Stimulated activated naive CD8-positive, alpha-beta T cell treated with anti-CD3 and anti-CD28 coated beads, Interleukin-15, Interleukin-2, amounts not matched to agents 100 ng/mL and 50 ng/mL, for 24 hours (primary cell): Measurements from ENCODE around the gene DNAJC4.
A peak's percentile ranks its signal among the peaks of the same experiment; 100 is the strongest.
"Not testable (repeated sequence)": the region's sequence is repeated elsewhere in the genome, so short reads cannot be mapped to it uniquely, and the experiment has no call there.

Source experiments
- H3K27ac Mint-ChIP-seq: one replicate; pipeline ENCODE4 v1.8.0; 2021; ENCODE audit warnings: mild to moderate bottlenecking, mixed read lengths
- H3K27me3 Mint-ChIP-seq: one replicate; pipeline ENCODE4 v1.8.0; 2021; ENCODE audit warnings: mixed read lengths
- H3K36me3 Mint-ChIP-seq: one replicate; pipeline ENCODE4 v1.8.0; 2021; ENCODE audit warnings: low read depth, mixed read lengths
- H3K4me1 Mint-ChIP-seq: one replicate; pipeline ENCODE4 v1.8.0; 2021; ENCODE audit warnings: low read depth, mixed read lengths
- H3K4me3 Mint-ChIP-seq: one replicate; pipeline ENCODE4 v1.8.0; 2021; ENCODE audit warnings: mild to moderate bottlenecking, mixed read lengths
- H3K9me3 Mint-ChIP-seq: one replicate; pipeline ENCODE4 v1.8.0; 2021; ENCODE audit warnings: mixed read lengths

The DNAJC4 gene

DNA sequence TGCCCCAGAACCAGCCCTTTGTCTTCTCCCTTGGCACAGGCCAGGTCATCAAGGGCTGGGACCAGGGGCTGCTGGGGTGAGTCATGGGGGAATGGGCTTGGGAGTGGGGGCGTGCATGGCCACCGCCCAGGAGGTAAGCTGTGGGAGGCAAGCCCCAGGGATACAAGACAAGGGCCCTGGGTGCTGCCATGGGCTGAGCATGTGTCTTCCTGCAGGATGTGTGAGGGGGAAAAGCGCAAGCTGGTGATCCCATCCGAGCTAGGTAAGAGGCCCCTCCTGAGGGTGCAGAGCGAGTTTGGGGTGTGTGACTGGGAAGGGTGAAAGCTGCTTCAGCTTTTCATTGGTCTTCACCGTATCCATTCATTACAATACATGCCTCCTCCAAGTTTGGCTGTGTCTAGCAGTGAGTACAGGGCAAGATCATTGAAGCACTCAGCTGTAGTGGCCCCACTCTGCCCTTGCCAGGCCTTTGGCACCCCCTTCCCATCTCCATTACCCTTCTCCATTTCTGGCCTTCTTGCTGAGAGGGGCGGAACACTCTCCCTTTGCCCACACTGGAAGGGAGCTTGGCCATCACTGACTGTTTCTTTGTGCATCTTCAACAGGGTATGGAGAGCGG, 13.0 kb downstream of the DNAJC4 start:
- Mint-ChIP-seq H3K27ac (peak overlapping the region; percentile 70), H3K9me3 (no peaks in the 10 kb centered on the region), H3K4me3 (peak overlapping the region; percentile 58), H3K27me3 (no peaks in the 10 kb centered on the region), H3K4me1 (peaks cover 40% of the 10 kb centered on the region), H3K36me3 (peaks cover 13% of the 10 kb centered on the region)

DNA sequence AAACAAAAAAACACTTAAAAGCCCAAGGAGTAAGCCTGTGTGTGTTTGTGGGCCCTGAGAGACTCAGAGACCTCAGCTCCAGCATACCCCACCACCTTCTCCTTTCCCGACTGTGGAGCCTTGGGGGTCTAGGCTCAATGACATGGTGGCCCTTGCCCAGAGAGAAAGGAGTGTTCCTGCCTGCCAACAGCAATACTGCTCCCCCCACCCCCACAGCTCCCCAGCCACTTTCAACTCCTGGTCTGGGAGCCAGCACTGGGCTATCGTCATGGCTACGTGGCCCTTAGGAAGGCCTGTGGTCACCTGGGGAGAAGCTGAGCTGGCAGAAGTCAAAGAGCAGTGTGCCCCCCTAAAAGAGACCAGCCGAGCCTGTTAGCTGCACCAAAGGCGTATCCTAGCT, 13.8 kb downstream of the DNAJC4 start:
- Mint-ChIP-seq H3K9me3 (no peaks in the 10 kb centered on the region), H3K27me3 (no peaks in the 10 kb centered on the region), H3K4me1 (peaks cover 36% of the 10 kb centered on the region), H3K4me3 (peak overlapping the region; percentile 58), H3K36me3 (peaks cover 13% of the 10 kb centered on the region), H3K27ac (peak overlapping the region; percentile 16)

DNA sequence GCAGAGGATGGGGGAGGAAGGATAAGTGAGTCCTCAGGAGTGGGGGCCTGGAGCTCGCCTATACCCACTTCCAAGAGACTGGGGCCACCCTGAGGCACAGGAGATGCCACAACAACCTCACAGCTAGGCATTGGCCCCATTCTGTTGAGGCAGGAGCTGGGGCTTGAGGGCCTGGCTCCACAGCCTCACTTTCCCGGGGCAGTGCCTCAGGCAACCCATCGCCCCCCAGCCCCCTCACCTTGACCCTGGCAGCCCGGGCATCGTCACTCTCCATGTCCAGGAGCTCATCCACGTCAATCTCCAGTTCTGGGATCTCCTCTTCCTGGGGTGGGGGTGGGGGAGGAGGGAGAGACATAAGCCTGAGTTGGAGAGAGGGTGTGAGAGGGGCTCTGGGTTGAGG, 14.6 kb downstream of the DNAJC4 start:
- H3K4me1 Mint-ChIP-seq: peaks cover 32% of the 10 kb centered on the region
- peaks cover 13% of the 10 kb centered on the region for H3K36me3 Mint-ChIP-seq
- H3K9me3 Mint-ChIP-seq: no peaks in the 10 kb centered on the region
- H3K27ac Mint-ChIP-seq: peak overlapping the region; percentile 95
- H3K4me3 Mint-ChIP-seq: peak overlapping the region; percentile 94
- no peaks in the 10 kb centered on the region for H3K27me3 Mint-ChIP-seq

- Mint-ChIP-seq H3K36me3 (peaks cover 13% of the 10 kb centered on the region), H3K4me1 (peaks cover 30% of the 10 kb centered on the region), H3K9me3 (no peaks in the 10 kb centered on the region), H3K27ac (peak overlapping the region; percentile 95), H3K27me3 (no peaks in the 10 kb centered on the region), H3K4me3 (peak overlapping the region; percentile 94)
Measured at GRCh38 chr11:64245401-64245796, 15.1 kb downstream of the DNAJC4 start.

GRCh38 chr11:64245797-64246620, 15.7 kb downstream of the DNAJC4 start:
- Mint-ChIP-seq H3K36me3 (peaks cover 13% of the 10 kb centered on the region), H3K4me3 (peak overlapping the region; percentile 94), H3K4me1 (peaks cover 27% of the 10 kb centered on the region)

DNA sequence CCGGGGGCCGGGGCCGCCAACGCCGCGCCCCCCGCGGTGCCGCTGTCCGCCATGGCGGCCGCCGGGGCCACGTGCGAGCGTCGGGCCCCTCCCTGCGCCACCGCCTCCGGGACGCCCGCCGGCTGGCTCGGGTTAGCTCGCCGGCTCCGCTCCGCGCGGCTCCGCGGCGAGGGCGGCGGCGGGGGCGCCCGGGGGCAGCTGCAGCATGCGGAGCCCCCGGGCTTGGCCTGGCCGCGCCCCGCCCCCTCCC, 16.2 kb downstream of the DNAJC4 start:
- H3K27ac Mint-ChIP-seq: peak overlapping the region; percentile 65
- not testable (repeated sequence) for H3K9me3 Mint-ChIP-seq, H3K27me3 Mint-ChIP-seq
- H3K4me3 Mint-ChIP-seq: peak overlapping the region; percentile 86
- H3K36me3 Mint-ChIP-seq: peaks cover 13% of the 10 kb centered on the region
- H3K4me1 Mint-ChIP-seq: peaks cover 27% of the 10 kb centered on the region

More at GRCh38 chr11:64245797-64246620, 15.7 kb downstream of the DNAJC4 start:
- Mint-ChIP-seq H3K27ac (peak overlapping the region; percentile 95), H3K9me3 (no peaks in the 10 kb centered on the region), H3K27me3 (no peaks in the 10 kb centered on the region)

GRCh38 chr11:64246871-64247728, 16.8 kb downstream of the DNAJC4 start, which contains the start of gene PPP1R14B:
Gene PPP1R14B, minus strand, starts transcription at chr11:64246943. Its CDS starts 270 bp downstream, at chr11:64246673.
- H3K4me1 Mint-ChIP-seq: peaks cover 32% of the 10 kb centered on the region
- peak within 1 kb of the TSS; percentile 95 for H3K27ac Mint-ChIP-seq
- H3K9me3 Mint-ChIP-seq: no peaks in the 10 kb centered on the region
- H3K27me3 Mint-ChIP-seq: no peaks in the 10 kb centered on the region
- H3K4me3 Mint-ChIP-seq: peak within 1 kb of the TSS; percentile 94
- H3K36me3 Mint-ChIP-seq: peaks cover 13% of the 10 kb centered on the region

DNA sequence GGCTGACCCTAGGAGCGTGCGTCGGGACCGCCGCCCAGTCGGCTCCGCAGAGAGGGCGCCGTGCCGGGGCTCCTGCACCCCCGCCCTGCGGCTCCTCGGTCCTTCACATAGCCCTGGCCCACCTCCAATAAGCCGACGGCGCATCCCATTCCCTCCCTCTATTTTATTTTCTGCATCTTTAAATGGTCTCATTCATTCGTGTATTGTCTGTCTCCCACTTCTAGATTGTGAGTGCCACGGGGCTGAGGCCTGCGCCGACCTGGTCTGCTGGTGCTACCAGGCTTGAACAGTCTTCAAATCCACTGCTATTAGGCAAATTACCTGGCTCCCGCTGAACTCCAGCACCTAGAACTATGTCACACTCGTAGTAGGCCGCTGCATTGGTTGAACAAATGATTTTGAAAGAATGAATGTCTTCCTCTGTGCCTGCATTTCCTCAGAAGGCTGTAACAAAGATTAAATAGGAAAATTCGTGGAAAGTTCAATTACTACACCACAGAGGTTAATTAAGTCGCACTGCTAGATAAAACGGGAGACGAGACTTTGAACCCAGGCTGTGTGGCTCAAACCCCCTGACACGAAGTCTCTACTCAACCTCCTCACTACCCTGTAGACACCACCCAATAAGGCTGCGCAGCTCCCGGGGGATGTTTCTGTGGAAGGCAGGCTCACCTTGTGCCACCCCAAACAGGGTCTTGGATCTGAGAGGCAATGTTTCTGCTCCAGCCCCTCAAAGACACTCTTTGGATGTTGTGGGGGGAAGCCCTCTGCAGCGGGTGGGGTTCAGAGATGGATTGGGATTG, 17.6 kb downstream of the DNAJC4 start:
- Mint-ChIP-seq H3K36me3 (peaks cover 13% of the 10 kb centered on the region), H3K4me1 (peaks cover 31% of the 10 kb centered on the region), H3K4me3 (peak overlapping the region; percentile 70), H3K27ac (peak overlapping the region; percentile 26), H3K9me3 (no peaks in the 10 kb centered on the region), H3K27me3 (no peaks in the 10 kb centered on the region)

- Mint-ChIP-seq H3K4me1 (peaks cover 24% of the 10 kb centered on the region), H3K9me3 (no peaks in the 10 kb centered on the region), H3K27ac (no peak overlapping the region), H3K36me3 (peaks cover 7% of the 10 kb centered on the region), H3K4me3 (no peak overlapping the region), H3K27me3 (no peaks in the 10 kb centered on the region)
Measured at GRCh38 chr11:64248578-64248977, 18.2 kb downstream of the DNAJC4 start.

GRCh38 chr11:64249038-64249437, 18.7 kb downstream of the DNAJC4 start:
- Mint-ChIP-seq H3K27me3 (no peaks in the 10 kb centered on the region), H3K36me3 (peaks cover 2% of the 10 kb centered on the region), H3K4me3 (no peak overlapping the region), H3K9me3 (no peaks in the 10 kb centered on the region), H3K4me1 (peaks cover 20% of the 10 kb centered on the region), H3K27ac (no peak overlapping the region)

DNA sequence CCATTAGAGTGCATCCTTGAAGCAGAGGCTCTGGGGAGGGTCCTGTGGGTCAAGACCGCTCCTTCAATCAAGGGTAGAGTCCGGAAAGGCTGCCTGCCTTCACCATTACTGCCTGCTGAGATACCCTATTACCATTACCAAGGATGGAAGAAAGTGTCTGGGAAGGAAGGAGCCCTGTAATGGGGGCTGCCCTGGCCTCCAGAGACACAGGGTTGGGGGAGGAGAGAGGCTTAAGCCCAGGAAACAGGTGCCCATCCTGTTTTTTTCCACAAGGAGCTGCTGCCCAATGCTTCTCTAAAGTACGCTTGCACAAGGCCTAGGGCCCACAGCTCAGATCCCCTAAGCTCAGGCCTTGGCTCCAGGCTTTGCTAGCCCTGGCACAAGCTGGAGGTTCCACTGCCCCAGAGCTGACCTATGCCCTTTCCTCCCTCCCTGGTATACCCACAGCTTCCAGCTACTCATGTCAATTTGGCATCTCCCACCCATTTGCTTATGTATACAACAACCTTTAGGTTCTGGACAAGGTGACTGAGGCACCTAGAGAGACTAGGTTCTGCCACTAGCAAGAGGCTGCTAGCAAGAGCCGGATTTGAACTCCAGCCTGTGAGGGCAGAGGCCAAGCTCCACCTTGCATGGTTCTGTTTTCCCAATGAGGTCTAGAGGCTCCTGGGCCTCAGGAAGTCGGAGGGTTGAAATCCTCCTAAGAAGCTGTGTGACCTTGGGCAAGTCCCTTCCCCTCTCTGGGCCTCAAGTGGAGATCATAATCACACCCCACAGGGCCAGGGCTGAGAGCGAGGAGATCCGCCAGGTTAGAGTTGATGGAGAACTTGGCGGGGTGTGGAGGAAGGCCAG, 19.4 kb downstream of the DNAJC4 start:
- H3K27ac Mint-ChIP-seq: peak overlapping the region; percentile 14
- H3K4me3 Mint-ChIP-seq: no peak overlapping the region
- no peaks in the 10 kb centered on the region for H3K36me3 Mint-ChIP-seq
- peaks cover 17% of the 10 kb centered on the region for H3K4me1 Mint-ChIP-seq
- no peaks in the 10 kb centered on the region for H3K9me3 Mint-ChIP-seq
- no peaks in the 10 kb centered on the region for H3K27me3 Mint-ChIP-seq

GRCh38 chr11:64250415-64251015, 20.2 kb downstream of the DNAJC4 start:
- Mint-ChIP-seq H3K27ac (no peak overlapping the region), H3K27me3 (no peaks in the 10 kb centered on the region), H3K4me1 (peaks cover 17% of the 10 kb centered on the region), H3K36me3 (no peaks in the 10 kb centered on the region), H3K4me3 (peak overlapping the region; percentile 69), H3K9me3 (no peaks in the 10 kb centered on the region)

DNA sequence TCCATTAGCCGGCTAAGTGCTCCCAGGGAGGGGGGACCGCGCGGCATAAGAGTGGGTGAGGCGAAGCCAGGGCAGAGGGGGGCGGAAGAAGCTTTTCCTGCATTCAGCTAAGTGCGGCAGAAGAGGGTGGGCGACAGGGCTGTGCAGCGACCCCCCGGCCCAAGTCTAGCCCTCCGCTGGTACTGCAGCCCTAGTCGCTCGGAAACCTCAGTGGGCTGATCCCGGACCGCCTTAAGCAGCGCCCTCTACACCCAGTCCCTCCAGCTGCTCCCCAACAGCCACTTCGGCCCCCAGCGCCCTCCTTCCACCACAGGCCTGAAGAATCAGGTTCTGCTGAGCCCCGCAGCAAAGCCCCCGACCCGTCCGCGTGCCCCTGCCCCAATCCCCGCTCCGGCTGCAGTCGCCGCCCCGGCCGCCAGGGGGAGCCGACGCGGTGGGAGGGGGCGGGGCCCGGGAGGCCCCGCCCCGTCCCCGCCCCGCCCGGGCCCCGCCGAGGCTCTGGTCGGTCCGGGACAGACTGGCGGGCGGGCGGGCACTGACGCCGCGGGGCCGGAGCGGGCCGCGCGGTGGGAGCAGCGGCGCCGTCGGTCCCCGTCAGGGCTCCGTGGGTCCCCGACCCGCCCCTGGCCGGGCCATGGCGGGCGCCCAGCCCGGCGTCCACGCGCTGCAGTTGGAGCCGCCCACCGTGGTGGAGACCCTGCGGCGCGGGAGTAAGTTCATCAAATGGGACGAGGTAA, 20.8 kb downstream of the DNAJC4 start, which contains the start of gene PLCB3:
Gene PLCB3, plus strand, starts transcription at position 515 of the 737 bp plus-strand sequence. Its CDS starts 120 bp downstream, at position 635.
- H3K36me3 Mint-ChIP-seq: no peaks in the 10 kb centered on the region
- H3K27ac Mint-ChIP-seq: peak within 1 kb of the TSS; percentile 52
- no peaks in the 10 kb centered on the region for H3K9me3 Mint-ChIP-seq
- H3K4me3 Mint-ChIP-seq: peak within 1 kb of the TSS; percentile 85
- no peaks in the 10 kb centered on the region for H3K27me3 Mint-ChIP-seq
- peaks cover 17% of the 10 kb centered on the region for H3K4me1 Mint-ChIP-seq
